ENCODE results near the gene DENND4C.
A peak's percentile ranks its signal among the peaks of the same experiment; 100 is the strongest.
"Not testable (repeated sequence)": the region's sequence is repeated elsewhere in the genome, so short reads cannot be mapped to it uniquely, and the experiment has no call there.

Gene DENND4C

GRCh38 chr9:19230355-19231125 is at the start of gene DENND4C:
TSS of gene DENND4C (plus strand) at chr9:19230693. CDS start at chr9:19276175, 45,482 bp downstream.
- DNase-seq (ENCODE audit: low read depth in 2 of 2) = peak; percentile 62 to 65

GRCh38 chr9:19180991-19181390 is 49.5 kb upstream of the DENND4C start:
- no peak for DNase-seq (ENCODE audit: low read depth in 2 of 2)

DNA sequence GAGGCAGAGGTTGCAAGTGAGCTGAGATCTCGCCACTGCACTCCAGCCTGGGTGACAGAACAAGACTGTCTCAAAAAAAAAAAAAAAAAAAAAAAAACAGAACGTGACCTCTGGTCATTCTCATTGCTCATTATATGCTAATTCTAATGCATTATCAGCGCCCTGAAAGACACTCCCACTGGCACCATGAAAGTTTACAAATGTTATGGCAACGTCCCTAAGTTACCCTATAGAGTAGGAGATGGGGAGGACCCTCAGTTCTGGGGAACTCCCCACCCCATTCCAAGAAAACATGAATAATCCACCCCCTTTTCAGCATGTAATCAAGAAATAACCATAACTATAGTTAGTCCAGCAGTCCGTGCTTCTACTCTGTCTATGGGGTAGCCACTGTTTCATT is 48.9 kb upstream of the DENND4C start:
- DNase-seq (ENCODE audit: low read depth in 2 of 2) = no peak

DNA sequence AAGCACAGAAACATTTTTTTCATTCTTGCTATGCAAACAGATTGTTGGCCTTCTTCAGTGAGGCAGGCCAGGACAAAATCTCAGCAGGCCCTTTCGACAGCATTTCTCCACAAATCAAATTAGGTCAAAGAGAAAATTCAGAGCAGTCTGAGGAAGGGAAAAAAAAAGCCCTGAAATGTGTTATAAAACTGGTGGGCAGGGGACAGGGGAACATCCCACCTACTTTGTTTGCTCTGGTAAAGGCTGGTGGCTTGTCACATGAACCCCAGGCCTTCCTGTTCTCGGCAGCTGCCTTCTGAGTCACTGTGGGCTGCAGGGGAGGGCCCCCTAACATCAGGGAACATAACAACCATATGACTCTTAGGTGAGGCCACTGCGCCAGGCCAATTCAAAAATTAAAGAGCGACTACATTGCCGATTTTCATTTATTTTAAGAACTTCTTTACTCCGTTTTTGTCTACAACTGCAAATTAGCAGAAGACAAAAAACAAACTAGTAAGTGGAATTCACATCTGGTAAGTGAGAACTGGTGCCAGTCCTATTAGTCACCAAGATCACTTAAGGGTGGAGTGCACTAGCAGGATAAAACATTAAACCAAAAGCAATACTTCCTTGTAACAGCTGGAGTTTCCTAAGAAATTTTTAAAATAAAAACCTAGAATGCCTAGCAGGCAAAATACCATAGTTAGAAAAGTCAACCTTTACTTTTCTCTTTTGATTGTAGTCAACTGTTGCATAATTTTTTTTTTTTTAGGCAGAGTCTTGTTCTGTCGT is 46.2 kb upstream of the DENND4C start:
- DNase-seq (ENCODE audit: low read depth in 2 of 2) = peak; percentile 56 to 73

DNA sequence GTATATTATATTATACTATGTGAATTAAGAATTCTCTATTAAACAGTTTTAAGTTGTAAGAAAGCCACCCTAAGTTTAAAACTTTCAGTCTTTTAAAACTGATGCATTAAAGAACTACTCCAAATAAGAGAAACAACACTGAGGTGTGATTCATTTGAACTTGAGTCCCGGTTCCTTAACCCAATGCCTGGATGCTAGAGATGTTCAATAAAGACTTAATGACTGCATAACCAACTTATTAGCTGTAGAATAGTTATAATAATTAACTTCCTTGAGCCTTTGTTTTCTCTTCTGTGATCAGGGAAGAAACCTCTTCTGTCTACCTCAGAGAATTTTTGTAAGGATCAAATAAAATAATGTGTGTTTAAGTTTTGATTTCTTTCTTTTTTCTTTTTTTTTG is 45.3 kb upstream of the DENND4C start:
- no peak for DNase-seq (ENCODE audit: low read depth in 2 of 2)

- DNase-seq (ENCODE audit: low read depth in 2 of 2) = no peak
These were observed 44.3 kb upstream of the DENND4C start for GRCh38 chr9:19186232-19186631.

DNA sequence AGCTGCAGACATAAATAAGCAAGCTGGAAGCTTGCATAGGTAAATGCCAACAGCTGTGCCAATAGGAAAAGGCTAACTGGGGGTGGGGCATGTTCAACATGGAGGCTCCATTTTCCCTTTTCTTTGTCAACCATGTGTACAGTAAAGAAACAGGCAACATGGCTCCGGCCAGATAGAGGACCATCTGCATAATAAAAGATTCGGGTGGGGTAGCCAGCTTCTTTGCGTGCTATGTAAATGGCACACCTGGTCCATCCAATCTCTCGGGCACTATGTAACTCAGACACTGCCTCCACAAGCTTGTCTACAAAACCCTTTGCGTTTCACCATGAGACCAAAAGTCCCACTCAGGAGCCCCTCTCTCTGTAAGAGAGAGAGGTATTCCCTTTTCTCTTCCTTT is 41.7 kb upstream of the DENND4C start:
- no peak for DNase-seq (ENCODE audit: low read depth in 2 of 2)

DNA sequence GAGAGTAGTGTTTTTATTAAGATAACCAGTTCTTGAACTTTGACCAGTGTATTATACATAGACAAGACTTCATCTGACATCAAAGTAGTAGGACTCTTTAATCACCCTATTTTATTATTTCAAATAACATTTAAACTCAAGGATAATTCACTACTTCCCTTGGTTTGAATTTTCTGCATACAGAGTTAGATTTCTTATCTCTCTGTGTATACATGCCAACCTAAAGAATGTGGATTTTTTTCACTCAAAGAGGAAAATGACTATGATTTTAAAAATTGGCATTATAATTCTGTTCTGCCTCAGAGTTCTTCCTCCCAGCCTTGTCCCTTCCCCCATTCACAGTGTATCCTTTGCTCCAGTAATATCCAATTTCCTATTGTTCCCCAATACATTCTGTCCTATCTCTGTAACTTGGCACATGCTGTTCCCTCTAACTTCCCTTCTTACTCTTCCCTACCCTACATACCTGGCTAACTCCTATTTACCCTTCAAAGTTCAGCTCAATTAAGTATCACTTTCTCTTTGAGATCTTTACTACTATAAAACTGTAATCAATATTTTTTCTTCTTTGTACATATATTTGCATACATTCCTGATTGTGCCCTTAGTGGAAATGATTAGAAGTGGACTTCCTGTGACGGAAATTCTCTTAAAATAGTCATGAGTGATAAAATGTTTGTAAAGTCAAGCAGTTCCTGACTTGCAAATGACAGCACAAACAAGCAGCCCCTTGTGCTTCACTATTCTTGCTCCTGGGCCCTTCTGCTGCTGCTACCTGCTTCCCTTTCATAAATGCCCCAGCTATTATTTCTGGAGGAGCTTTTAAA is 38.1 kb upstream of the DENND4C start:
- DNase-seq (ENCODE audit: low read depth in 2 of 2) = no peak

DNA sequence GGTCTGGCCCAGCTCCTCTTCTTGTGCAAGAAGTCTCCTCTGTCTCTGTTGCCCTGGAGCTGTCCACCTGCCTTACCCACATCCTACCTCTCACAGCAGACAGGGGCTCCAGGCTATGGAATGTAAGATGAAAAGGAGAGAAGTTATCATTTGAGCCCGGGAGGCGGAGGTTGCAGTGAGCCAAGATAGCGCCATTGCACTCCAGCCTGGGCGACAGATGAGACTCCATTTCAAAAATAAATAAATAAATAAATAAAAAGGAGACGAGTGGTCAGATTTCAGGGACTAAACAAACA is 37.5 kb upstream of the DENND4C start:
- DNase-seq (ENCODE audit: low read depth in 2 of 2) = no peak

- DNase-seq (ENCODE audit: low read depth in 2 of 2) = not testable (repeated sequence)
These were observed 37.0 kb upstream of the DENND4C start for GRCh38 chr9:19193358-19193973.

DNA sequence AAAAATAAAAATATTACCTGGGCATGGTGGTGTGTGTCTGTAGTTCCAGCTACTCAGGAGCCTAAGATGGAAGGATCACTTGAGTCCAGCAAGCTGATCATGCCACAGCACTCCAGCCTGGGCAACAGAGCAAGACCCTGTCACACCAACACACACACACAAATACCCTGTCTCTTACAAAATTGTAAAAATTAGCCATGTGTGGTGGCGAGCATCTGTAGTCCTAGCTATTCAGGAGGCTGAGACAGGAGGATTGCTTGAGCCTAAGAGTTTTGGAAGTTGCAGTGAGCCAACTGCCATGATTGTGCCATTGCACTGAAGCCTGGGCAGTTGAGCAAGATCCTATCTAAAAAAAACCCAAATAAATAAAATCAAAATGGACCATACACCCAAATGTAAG is 32.1 kb upstream of the DENND4C start:
- no peak for DNase-seq (ENCODE audit: low read depth in 2 of 2)

DNA sequence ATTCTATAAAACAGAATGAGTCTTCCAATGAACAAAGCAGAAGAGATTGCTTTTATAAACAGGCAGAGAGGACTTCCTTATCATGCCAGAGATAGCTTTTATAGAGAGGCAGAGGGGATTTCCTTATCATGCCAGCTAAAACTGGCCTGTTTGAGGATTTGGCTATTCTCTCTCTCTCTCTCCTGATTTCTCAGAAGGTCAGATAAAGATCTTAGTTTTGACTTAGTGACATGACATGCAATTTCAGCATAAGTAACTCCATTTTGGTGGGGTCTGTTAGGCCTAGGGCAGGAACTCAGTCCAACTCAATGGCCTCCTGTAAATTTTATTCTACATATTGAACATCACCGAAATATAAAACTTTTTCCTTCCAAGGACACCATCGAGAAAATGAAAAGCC is 31.5 kb upstream of the DENND4C start:
- no peak for DNase-seq (ENCODE audit: low read depth in 2 of 2)

GRCh38 chr9:19200229-19200628 is 30.3 kb upstream of the DENND4C start:
- no peak for DNase-seq (ENCODE audit: low read depth in 2 of 2)

GRCh38 chr9:19201899-19202891 is 28.3 kb upstream of the DENND4C start:
- DNase-seq (ENCODE audit: low read depth in 2 of 2) = no peak

GRCh38 chr9:19203058-19203457 is 27.4 kb upstream of the DENND4C start:
- DNase-seq (ENCODE audit: low read depth in 2 of 2) = no peak

DNA sequence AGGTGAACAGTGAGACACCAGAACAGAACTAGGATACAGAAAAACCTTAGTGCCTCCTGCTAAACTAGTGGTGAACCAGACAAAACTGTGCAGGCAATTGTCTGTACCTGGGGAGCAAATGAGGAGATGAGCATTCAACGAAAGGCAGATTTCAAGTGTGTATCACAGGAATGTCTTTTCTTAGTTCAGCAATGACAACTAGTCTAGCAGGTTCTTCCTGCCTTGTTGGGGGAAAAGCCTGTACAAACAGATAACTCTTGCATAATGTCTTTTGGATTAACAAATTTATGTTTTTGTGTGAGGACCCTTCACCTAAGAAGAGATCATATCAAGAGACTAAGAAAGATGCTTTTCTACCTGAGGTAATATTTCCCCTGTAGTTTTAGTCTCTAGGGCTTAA is 21.8 kb upstream of the DENND4C start:
- DNase-seq (ENCODE audit: low read depth in 2 of 2) = no peak

GRCh38 chr9:19209188-19209587 is 21.3 kb upstream of the DENND4C start:
- no peak for DNase-seq (ENCODE audit: low read depth in 2 of 2)

DNA sequence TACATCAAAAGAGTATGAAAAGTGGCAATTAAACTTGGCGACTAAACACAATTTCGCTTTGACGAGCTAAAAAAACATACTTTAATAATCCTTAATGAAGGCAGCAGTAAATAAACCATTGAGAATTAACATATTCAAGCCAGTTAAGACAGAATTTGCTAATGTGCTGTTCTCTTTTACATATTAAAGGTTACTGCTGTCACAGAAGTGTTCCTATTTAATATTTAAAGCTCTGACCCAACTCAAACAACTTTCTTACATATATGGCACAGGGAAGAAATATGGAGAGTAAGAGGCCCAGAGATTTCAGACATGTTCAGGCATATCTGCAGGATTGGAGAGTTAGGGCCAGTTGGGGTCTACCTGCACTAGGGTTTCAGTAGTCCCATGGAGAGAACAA is 16.7 kb upstream of the DENND4C start:
- DNase-seq (ENCODE audit: low read depth in 2 of 2) = no peak

- DNase-seq (ENCODE audit: low read depth in 2 of 2) = no peak
These were observed 14.0 kb upstream of the DENND4C start for GRCh38 chr9:19216466-19216865.

- no peak for DNase-seq (ENCODE audit: low read depth in 2 of 2)
These were observed 9.2 kb upstream of the DENND4C start for GRCh38 chr9:19221326-19221725.

DNA sequence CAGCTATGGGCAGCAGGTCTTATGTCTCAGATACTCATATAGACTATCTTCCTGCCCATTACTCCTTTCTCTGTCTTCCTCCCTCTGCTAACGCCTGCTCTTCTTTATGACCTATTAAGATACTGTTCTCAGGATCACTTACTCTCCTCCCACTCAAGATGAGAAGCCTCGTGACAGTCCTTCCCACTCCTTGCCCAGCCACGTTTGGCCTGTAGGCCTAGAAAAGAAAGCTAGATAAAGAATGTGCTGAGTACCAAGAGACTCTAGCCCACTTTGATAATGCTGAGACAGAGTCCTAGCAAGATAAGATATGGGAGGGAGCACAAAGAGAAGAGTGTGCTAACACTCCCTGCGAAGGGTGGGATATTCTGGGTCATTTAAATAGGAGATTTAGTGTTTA is 6.8 kb upstream of the DENND4C start:
- no peak for DNase-seq (ENCODE audit: low read depth in 2 of 2)
